ENCODE measurements around the gene CST7.
A peak's percentile ranks its signal among the peaks of the same experiment; 100 is the strongest.

DNA sequence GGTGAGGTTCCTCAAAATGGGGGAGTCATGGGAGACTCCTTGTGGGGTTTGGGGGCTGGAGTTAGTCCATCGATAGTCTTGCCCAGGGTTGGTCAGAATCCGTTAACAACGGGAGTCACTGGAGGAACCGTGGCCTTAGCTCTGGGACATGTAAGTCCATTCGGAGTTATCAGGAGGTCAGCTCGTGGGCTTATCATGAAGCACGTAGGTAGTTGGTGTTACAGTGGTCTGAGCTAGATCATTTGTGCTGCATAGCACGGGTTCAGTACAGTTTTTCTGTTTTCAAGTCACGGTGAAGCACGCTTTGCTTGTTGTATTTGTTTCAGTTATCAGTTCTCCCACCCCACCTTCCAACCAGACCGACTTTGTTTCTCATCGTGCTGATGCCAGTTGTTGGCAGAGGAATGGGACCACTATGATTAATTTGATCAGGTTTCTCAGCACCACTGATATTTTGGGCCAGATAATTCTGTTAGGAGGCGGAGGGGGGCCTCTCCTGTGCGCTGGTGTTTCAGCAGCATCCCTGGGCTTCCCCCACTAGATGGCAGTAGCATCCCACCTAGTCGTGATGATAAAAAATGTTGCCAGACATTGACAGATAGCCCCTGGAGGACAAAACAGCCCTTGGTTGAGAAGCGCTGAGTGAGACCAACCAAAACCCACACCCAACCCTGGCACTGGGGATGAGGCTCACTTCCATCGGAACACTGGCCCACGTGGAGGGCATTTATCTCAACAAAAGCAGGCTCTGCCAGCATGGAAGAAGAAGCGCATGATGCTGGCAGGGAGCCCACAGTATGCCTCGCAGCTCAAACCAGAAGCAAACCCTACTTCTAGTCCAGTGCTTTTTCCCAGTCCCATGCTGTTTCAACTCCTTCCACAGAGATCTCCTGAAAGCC is 45.6 kb downstream of the CST7 start:
- TF ChIP-seq, protein P1, sequence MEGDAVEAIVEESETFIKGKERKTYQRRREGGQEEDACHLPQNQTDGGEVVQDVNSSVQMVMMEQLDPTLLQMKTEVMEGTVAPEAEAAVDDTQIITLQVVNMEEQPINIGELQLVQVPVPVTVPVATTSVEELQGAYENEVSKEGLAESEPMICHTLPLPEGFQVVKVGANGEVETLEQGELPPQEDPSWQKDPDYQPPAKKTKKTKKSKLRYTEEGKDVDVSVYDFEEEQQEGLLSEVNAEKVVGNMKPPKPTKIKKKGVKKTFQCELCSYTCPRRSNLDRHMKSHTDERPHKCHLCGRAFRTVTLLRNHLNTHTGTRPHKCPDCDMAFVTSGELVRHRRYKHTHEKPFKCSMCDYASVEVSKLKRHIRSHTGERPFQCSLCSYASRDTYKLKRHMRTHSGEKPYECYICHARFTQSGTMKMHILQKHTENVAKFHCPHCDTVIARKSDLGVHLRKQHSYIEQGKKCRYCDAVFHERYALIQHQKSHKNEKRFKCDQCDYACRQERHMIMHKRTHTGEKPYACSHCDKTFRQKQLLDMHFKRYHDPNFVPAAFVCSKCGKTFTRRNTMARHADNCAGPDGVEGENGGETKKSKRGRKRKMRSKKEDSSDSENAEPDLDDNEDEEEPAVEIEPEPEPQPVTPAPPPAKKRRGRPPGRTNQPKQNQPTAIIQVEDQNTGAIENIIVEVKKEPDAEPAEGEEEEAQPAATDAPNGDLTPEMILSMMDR (IDR thresholded peaks at IDR 0.05), result peak; percentile 74 to 97 (median 97)
- peak in 2 of 3 donors; percentile 57 to 71 for TF ChIP-seq POLR2AphosphoS5 (IDR thresholded peaks at IDR 0.05)
- TF ChIP-seq POLR2A (IDR thresholded peaks at IDR 0.05), result no peak

Data from breast epithelium (tissue), 3 donors.